ENCODE measurements around the gene TMEM236.

DNA sequence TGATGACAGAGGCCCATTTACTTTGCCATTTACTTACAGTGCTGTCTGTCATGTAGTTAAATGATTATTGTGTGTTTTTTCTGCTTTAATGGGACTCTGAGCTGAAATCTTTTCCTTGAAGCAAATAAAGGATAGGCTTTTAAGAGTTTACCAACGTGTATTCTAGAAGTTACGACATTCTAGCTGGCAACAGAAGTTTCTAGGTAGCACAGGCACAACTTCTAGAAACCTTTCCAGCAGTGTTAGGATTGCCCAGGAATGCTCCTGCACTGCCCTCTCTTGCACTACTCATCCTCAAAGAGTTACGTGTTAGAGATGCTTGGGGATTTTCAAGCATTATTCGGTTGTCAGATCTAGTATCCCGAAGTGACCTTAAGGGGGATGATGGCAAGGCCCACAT is 42.5 kb upstream of the TMEM236 start:
- TF ChIP-seq CTCF (conservative IDR thresholded peaks at IDR 0.05; ENCODE audit: low read depth, low read length) (no peak), POLR2A (IDR thresholded peaks at IDR 0.05; ENCODE audit: low read depth, low read length) (no peak), MAFK (IDR thresholded peaks at IDR 0.05; ENCODE audit: low read depth, low read length) (no peak), RFX5 (IDR thresholded peaks at IDR 0.05; ENCODE audit: low read depth, low read length) (no peak), CEBPB (IDR thresholded peaks at IDR 0.05; ENCODE audit: low read depth, low read length) (no peak), BHLHE40 (IDR thresholded peaks at IDR 0.05; ENCODE audit: low read depth, low read length) (no peak), RAD21 (IDR thresholded peaks at IDR 0.05; ENCODE audit: low read length) (no peak), CHD1 (IDR thresholded peaks at IDR 0.05; ENCODE audit: low read depth, low read length) (no peak), MAZ (IDR thresholded peaks at IDR 0.05; ENCODE audit: borderline replicate concordance, low read depth, low read length) (no peak), MXI1 (IDR thresholded peaks at IDR 0.05; ENCODE audit: borderline replicate concordance, low read depth, low read length) (no peak), FOS (IDR thresholded peaks at IDR 0.05; ENCODE audit: low read depth, low read length) (no peak)
- TF ChIP-seq, protein P1, sequence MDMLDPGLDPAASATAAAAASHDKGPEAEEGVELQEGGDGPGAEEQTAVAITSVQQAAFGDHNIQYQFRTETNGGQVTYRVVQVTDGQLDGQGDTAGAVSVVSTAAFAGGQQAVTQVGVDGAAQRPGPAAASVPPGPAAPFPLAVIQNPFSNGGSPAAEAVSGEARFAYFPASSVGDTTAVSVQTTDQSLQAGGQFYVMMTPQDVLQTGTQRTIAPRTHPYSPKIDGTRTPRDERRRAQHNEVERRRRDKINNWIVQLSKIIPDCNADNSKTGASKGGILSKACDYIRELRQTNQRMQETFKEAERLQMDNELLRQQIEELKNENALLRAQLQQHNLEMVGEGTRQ (IDR thresholded peaks at IDR 0.05; ENCODE audit: low read depth, low read length) = no peak
- TF ChIP-seq, protein P2, sequence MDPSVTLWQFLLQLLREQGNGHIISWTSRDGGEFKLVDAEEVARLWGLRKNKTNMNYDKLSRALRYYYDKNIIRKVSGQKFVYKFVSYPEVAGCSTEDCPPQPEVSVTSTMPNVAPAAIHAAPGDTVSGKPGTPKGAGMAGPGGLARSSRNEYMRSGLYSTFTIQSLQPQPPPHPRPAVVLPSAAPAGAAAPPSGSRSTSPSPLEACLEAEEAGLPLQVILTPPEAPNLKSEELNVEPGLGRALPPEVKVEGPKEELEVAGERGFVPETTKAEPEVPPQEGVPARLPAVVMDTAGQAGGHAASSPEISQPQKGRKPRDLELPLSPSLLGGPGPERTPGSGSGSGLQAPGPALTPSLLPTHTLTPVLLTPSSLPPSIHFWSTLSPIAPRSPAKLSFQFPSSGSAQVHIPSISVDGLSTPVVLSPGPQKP (IDR thresholded peaks at IDR 0.05; ENCODE audit: borderline replicate concordance, low read depth, low read length) = no peak
